Gastrocnemius medialis (tissue), 4 donors: ENCODE measurements around the gene SART3.

Source experiments
- POLR2A ChIP-seq, 2 donors: fragments of 450-650 bp; IDR thresholded peaks; one replicate each; pipeline ENCODE4 v1.6.1; 2017; ENCODE audit warnings: antibody characterized with exemption in 2 of 2, mild to moderate bottlenecking in 2 of 2, moderate library complexity in 2 of 2
- TF ChIP-seq, protein P1 (sequence below), 5 experiments: fragments of 450-650 bp in 3 of 5; fragments of 200-600 bp in 2 of 5; sonication (generic) in 2 of 5; IDR thresholded peaks in 4 of 5; conservative IDR thresholded peaks in 1 of 5; 1 replicate in 4 of 5; 2 replicates in 1 of 5; pipeline ENCODE4 v1.5.1; 2016 to 2019; ENCODE audit warnings: antibody characterized with exemption in 5 of 5, mild to moderate bottlenecking in 3 of 5, moderate library complexity in 3 of 5

DNA sequence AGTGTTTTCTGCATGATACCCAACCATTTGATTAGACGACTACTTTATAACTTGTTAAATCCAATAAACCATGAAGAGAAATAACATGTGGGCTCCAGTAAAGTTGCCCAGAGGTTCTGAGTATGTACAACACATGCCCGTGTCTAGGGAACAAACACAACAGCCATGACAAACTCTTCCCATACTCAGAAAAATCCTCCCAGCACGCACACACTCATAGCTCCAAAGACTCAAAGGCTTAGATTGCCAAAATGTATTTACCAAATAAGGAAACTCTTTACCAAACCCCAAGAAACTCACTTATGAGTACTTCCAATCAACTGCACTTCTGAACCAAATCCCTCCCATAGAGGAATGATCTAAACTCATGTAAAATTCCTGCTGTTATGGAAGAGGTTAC is 17.3 kb downstream of the SART3 start:
- TF ChIP-seq, protein P1, sequence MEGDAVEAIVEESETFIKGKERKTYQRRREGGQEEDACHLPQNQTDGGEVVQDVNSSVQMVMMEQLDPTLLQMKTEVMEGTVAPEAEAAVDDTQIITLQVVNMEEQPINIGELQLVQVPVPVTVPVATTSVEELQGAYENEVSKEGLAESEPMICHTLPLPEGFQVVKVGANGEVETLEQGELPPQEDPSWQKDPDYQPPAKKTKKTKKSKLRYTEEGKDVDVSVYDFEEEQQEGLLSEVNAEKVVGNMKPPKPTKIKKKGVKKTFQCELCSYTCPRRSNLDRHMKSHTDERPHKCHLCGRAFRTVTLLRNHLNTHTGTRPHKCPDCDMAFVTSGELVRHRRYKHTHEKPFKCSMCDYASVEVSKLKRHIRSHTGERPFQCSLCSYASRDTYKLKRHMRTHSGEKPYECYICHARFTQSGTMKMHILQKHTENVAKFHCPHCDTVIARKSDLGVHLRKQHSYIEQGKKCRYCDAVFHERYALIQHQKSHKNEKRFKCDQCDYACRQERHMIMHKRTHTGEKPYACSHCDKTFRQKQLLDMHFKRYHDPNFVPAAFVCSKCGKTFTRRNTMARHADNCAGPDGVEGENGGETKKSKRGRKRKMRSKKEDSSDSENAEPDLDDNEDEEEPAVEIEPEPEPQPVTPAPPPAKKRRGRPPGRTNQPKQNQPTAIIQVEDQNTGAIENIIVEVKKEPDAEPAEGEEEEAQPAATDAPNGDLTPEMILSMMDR (IDR thresholded peaks at IDR 0.05 in 4 of 5, conservative IDR thresholded peaks at IDR 0.05 in 1 of 5) = no peak
- no peak for TF ChIP-seq POLR2A (IDR thresholded peaks at IDR 0.05)
